SK-N-SH (cell line): ENCODE data around the gene BLVRA.
A peak's percentile ranks its signal among the peaks of the same experiment; 100 is the strongest.
"Not testable (repeated sequence)": the region's sequence is repeated elsewhere in the genome, so short reads cannot be mapped to it uniquely, and the experiment has no call there.

Experiments used
- GATA2 ChIP-seq: sonication (generic); formaldehyde crosslinking; IDR thresholded peaks from 2 replicates; pipeline ENCODE4 v1.5.0; 2020; ENCODE audit warnings: mild to moderate bottlenecking, missing genetic modification reagents
- POLR2AphosphoS5 ChIP-seq: IDR thresholded peaks from 2 replicates; pipeline ENCODE4 v1.6.1; 2012; ENCODE audit warnings: low read depth, low read length
- RXRA ChIP-seq: IDR thresholded peaks from 2 replicates; pipeline ENCODE4 v1.4.0; 2012; ENCODE audit warnings: low read depth, mild to moderate bottlenecking, borderline replicate concordance
- YY1 ChIP-seq: IDR thresholded peaks from 2 replicates; pipeline ENCODE4 v1.4.0; 2012; ENCODE audit warnings: low read depth, mild to moderate bottlenecking
- TF ChIP-seq, protein P1 (sequence below): fragments of 200-600 bp; sonication (generic); IDR thresholded peaks from 2 replicates; pipeline ENCODE4 v1.6.1; 2017; ENCODE audit warnings: antibody characterized with exemption, mild to moderate bottlenecking, moderate library complexity
- TF ChIP-seq, protein P2 (sequence below): IDR thresholded peaks from 2 replicates; pipeline ENCODE4 v1.6.1; 2012; ENCODE audit warnings: mild to moderate bottlenecking, low read depth, low read length, moderate library complexity

DNA sequence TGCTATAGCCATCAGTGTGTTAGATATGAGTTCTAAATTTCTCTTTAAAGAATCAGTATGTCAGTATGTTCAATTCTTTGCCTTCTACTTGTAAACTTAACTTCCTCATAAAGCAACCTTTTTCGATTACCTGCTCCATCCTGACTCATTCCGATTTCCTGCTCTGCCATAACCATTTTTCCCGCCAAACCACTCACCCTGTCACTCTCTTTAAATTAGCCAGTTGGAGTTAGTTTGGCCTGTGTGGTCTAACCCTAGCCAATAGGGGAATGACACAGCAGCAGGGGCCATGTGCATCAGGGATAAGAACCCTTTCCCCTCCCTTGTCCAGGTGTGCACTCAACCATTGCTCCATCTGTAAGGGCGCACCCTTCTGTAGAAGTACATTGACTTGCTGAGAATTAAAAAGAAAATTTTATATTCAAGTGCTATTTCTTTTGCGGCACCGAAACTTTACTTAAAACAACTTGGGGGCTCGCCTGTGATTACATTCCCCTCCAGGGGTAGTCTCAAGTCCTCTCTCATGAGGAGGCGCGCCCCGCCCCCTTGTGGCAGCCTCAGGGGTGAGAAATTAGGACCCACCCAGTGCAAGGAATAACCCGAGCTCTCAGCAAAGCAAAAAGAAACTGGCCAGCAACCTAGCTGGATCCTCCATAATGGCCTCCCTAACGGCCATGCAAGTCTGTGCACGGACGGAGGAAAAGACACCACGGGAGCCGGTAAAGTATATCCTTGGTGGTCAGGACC lies 51.9 kb downstream of the BLVRA start:
- TF ChIP-seq RXRA, YY1, GATA2, POLR2AphosphoS5: not testable (repeated sequence)
- TF ChIP-seq, protein P1, sequence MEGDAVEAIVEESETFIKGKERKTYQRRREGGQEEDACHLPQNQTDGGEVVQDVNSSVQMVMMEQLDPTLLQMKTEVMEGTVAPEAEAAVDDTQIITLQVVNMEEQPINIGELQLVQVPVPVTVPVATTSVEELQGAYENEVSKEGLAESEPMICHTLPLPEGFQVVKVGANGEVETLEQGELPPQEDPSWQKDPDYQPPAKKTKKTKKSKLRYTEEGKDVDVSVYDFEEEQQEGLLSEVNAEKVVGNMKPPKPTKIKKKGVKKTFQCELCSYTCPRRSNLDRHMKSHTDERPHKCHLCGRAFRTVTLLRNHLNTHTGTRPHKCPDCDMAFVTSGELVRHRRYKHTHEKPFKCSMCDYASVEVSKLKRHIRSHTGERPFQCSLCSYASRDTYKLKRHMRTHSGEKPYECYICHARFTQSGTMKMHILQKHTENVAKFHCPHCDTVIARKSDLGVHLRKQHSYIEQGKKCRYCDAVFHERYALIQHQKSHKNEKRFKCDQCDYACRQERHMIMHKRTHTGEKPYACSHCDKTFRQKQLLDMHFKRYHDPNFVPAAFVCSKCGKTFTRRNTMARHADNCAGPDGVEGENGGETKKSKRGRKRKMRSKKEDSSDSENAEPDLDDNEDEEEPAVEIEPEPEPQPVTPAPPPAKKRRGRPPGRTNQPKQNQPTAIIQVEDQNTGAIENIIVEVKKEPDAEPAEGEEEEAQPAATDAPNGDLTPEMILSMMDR = peak; percentile 41
- TF ChIP-seq, protein P2, sequence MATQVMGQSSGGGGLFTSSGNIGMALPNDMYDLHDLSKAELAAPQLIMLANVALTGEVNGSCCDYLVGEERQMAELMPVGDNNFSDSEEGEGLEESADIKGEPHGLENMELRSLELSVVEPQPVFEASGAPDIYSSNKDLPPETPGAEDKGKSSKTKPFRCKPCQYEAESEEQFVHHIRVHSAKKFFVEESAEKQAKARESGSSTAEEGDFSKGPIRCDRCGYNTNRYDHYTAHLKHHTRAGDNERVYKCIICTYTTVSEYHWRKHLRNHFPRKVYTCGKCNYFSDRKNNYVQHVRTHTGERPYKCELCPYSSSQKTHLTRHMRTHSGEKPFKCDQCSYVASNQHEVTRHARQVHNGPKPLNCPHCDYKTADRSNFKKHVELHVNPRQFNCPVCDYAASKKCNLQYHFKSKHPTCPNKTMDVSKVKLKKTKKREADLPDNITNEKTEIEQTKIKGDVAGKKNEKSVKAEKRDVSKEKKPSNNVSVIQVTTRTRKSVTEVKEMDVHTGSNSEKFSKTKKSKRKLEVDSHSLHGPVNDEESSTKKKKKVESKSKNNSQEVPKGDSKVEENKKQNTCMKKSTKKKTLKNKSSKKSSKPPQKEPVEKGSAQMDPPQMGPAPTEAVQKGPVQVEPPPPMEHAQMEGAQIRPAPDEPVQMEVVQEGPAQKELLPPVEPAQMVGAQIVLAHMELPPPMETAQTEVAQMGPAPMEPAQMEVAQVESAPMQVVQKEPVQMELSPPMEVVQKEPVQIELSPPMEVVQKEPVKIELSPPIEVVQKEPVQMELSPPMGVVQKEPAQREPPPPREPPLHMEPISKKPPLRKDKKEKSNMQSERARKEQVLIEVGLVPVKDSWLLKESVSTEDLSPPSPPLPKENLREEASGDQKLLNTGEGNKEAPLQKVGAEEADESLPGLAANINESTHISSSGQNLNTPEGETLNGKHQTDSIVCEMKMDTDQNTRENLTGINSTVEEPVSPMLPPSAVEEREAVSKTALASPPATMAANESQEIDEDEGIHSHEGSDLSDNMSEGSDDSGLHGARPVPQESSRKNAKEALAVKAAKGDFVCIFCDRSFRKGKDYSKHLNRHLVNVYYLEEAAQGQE = not testable (repeated sequence)
